SK-N-SH treated with all-trans-retinoic acid at 6 μM for 48 hours (cell line): ENCODE data around the gene GAL3ST1.
A peak's percentile ranks its signal among the peaks of the same experiment; 100 is the strongest.

Source experiments
- ATAC-seq: fragments of 200-7000 bp; cut with Tn5 transposase; 3 replicates; pipeline ENCODE4 v1.9.1; 2020; ENCODE audit warnings: mild to moderate bottlenecking, moderate library complexity
- ARNTL ChIP-seq: fragments of 450-650 bp; formaldehyde crosslinking; IDR thresholded peaks from 2 replicates; pipeline ENCODE4 v1.5.0; 2020; ENCODE audit warnings: low read depth, mild to moderate bottlenecking, moderate library complexity, borderline replicate concordance
- BACH2 ChIP-seq: fragments of 250-450 bp; sonication (Bioruptor Pico); IDR thresholded peaks from 2 replicates; pipeline ENCODE4 v1.9.0; 2021; ENCODE audit warnings: mild to moderate bottlenecking, borderline replicate concordance
- CSDC2 ChIP-seq: fragments of 250-450 bp; sonication (Bioruptor Pico); IDR thresholded peaks from 2 replicates; pipeline ENCODE4 v1.5.0; 2020; ENCODE audit warnings: mild to moderate bottlenecking, moderate library complexity
- ESRRG ChIP-seq: fragments of 250-450 bp; sonication (Bioruptor Pico); IDR thresholded peaks from 2 replicates; pipeline ENCODE4 v1.6.1; 2021; ENCODE audit warnings: mild to moderate bottlenecking
- GLIS3 ChIP-seq: fragments of 250-450 bp; sonication (Bioruptor Pico); IDR thresholded peaks from 2 replicates; pipeline ENCODE4 v1.5.0; 2020; ENCODE audit warnings: mild to moderate bottlenecking, moderate library complexity
- ISL1 ChIP-seq: fragments of 250-450 bp; sonication (Bioruptor Pico); IDR thresholded peaks from 2 replicates; pipeline ENCODE4 v2.1.2; 2022; ENCODE audit warnings: mild to moderate bottlenecking, moderate library complexity
- PPARA ChIP-seq: fragments of 250-450 bp; sonication (Bioruptor Pico); IDR thresholded peaks from 2 replicates; pipeline ENCODE4 v1.5.0; 2020; ENCODE audit warnings: mild to moderate bottlenecking, borderline replicate concordance
- RARB ChIP-seq: fragments of 250-450 bp; sonication (Bioruptor Pico); IDR thresholded peaks from 2 replicates; pipeline ENCODE4 v1.8.0; 2021; ENCODE audit warnings: mild to moderate bottlenecking, moderate library complexity
- SNAI2 ChIP-seq: fragments of 250-450 bp; sonication (Bioruptor Pico); IDR thresholded peaks from 2 replicates; pipeline ENCODE4 v1.5.0; 2020; ENCODE audit warnings: mild to moderate bottlenecking, moderate library complexity
- TCF4 ChIP-seq: fragments of 250-450 bp; sonication (Bioruptor Pico); IDR thresholded peaks from 2 replicates; pipeline ENCODE4 v1.8.0; 2021; ENCODE audit warnings: mild to moderate bottlenecking, moderate library complexity, borderline replicate concordance
- TOX ChIP-seq: fragments of 250-450 bp; sonication (Bioruptor Pico); IDR thresholded peaks from 2 replicates; pipeline ENCODE4 v1.8.0; 2021; ENCODE audit warnings: mild to moderate bottlenecking, moderate library complexity, borderline replicate concordance
- ZC3H10 ChIP-seq: fragments of 250-450 bp; sonication (Bioruptor Pico); IDR thresholded peaks from 2 replicates; pipeline ENCODE4 v1.5.1; 2021; ENCODE audit warnings: mild to moderate bottlenecking, moderate library complexity
- ZFP3 ChIP-seq: fragments of 250-450 bp; sonication (Bioruptor Pico); IDR thresholded peaks from 2 replicates; pipeline ENCODE4 v1.5.0; 2020; ENCODE audit warnings: mild to moderate bottlenecking, moderate library complexity
- ZFP30 ChIP-seq: fragments of 450-650 bp; formaldehyde crosslinking; IDR thresholded peaks from 2 replicates; pipeline ENCODE4 v1.5.0; 2022; ENCODE audit warnings: mild to moderate bottlenecking, moderate library complexity
- ZNF565 ChIP-seq: fragments of 450-650 bp; formaldehyde crosslinking; conservative IDR thresholded peaks from 2 replicates; pipeline ENCODE4 v1.5.0; 2020; ENCODE audit warnings: low read depth, mild to moderate bottlenecking, moderate library complexity
- ZNF70 ChIP-seq: fragments of 450-650 bp; formaldehyde crosslinking; IDR thresholded peaks from 2 replicates; pipeline ENCODE4 v1.5.0; 2020; ENCODE audit warnings: mild to moderate bottlenecking, moderate library complexity
- ZNF8 ChIP-seq: fragments of 450-650 bp; formaldehyde crosslinking; IDR thresholded peaks from 2 replicates; pipeline ENCODE4 v1.5.0; 2020; ENCODE audit warnings: mild to moderate bottlenecking, moderate library complexity
- TF ChIP-seq, protein P1 (sequence below): fragments of 250-450 bp; sonication (Bioruptor Pico); IDR thresholded peaks from 2 replicates; pipeline ENCODE4 v1.8.0; 2020; ENCODE audit warnings: mild to moderate bottlenecking, moderate library complexity, borderline replicate concordance
- TF ChIP-seq, protein P2 (sequence below): fragments of 250-450 bp; sonication (Bioruptor Pico); IDR thresholded peaks from 2 replicates; pipeline ENCODE4 v1.5.1; 2020; ENCODE audit warnings: low read depth, mild to moderate bottlenecking, moderate library complexity
- TF ChIP-seq, protein P3 (sequence below): fragments of 250-450 bp; sonication (Bioruptor Pico); IDR thresholded peaks from 2 replicates; pipeline ENCODE4 v1.5.0; 2020; ENCODE audit warnings: mild to moderate bottlenecking, moderate library complexity
- TF ChIP-seq, protein P4 (sequence below): fragments of 250-450 bp; sonication (Bioruptor Pico); IDR thresholded peaks from 2 replicates; pipeline ENCODE4 v1.8.0; 2021; ENCODE audit warnings: low read depth, mild to moderate bottlenecking, moderate library complexity, borderline replicate concordance
- TF ChIP-seq, protein P5 (sequence below): fragments of 250-450 bp; sonication (Bioruptor Pico); IDR thresholded peaks from 2 replicates; pipeline ENCODE4 v1.5.1; 2021; ENCODE audit warnings: mild to moderate bottlenecking, moderate library complexity

GAL3ST1 gene

DNA sequence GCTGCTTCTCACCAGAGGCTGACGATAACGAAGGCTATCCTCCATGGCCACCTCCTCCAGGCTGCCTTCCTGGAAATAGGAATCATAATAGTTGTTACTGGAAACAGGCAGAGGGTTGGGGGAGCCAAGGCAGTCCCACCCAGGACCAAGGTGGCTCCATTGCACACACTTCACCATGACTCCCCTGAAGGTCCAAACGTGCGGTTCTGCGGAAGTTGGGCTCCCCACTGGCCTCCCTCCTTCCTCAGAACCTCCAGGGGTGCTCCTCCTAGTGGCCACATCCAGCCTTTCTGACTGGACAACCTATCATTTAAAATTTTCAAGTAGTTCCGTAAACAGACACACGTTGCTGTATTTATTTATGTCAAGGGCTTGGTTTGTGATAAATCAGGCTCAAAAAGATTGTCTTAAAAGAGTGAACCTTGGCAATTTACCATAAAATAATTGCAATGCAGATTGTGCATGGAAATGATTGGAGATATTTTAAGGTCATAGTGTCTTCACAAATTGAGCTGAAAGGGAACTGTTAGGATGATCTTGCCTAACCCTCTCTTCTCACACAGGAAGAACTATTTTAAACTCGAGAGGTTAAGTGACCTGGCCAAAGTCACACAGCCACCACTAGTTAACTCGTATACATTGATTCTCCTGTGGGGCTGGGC, 31.1 kb upstream of the GAL3ST1 start:
- ATAC-seq = peak; percentile 61
- TF ChIP-seq, protein P1, sequence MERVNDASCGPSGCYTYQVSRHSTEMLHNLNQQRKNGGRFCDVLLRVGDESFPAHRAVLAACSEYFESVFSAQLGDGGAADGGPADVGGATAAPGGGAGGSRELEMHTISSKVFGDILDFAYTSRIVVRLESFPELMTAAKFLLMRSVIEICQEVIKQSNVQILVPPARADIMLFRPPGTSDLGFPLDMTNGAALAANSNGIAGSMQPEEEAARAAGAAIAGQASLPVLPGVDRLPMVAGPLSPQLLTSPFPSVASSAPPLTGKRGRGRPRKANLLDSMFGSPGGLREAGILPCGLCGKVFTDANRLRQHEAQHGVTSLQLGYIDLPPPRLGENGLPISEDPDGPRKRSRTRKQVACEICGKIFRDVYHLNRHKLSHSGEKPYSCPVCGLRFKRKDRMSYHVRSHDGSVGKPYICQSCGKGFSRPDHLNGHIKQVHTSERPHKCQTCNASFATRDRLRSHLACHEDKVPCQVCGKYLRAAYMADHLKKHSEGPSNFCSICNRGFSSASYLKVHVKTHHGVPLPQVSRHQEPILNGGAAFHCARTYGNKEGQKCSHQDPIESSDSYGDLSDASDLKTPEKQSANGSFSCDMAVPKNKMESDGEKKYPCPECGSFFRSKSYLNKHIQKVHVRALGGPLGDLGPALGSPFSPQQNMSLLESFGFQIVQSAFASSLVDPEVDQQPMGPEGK (CRISPR knock-in tag) = no peak
- TF ChIP-seq TCF4 (CRISPR knock-in tag) = no peak
- TF ChIP-seq TOX (CRISPR knock-in tag) = no peak
- TF ChIP-seq, protein P2, sequence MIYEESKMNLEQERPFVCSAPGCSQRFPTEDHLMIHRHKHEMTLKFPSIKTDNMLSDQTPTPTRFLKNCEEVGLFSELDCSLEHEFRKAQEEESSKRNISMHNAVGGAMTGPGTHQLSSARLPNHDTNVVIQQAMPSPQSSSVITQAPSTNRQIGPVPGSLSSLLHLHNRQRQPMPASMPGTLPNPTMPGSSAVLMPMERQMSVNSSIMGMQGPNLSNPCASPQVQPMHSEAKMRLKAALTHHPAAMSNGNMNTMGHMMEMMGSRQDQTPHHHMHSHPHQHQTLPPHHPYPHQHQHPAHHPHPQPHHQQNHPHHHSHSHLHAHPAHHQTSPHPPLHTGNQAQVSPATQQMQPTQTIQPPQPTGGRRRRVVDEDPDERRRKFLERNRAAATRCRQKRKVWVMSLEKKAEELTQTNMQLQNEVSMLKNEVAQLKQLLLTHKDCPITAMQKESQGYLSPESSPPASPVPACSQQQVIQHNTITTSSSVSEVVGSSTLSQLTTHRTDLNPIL = no peak
- no peak for TF ChIP-seq ISL1 (CRISPR knock-in tag)
- no peak for TF ChIP-seq ZFP3
- TF ChIP-seq RARB (CRISPR knock-in tag) = no peak
- TF ChIP-seq SNAI2 (CRISPR knock-in tag) = no peak
- TF ChIP-seq ZNF70 (CRISPR knock-in tag) = no peak
- TF ChIP-seq, protein P3, sequence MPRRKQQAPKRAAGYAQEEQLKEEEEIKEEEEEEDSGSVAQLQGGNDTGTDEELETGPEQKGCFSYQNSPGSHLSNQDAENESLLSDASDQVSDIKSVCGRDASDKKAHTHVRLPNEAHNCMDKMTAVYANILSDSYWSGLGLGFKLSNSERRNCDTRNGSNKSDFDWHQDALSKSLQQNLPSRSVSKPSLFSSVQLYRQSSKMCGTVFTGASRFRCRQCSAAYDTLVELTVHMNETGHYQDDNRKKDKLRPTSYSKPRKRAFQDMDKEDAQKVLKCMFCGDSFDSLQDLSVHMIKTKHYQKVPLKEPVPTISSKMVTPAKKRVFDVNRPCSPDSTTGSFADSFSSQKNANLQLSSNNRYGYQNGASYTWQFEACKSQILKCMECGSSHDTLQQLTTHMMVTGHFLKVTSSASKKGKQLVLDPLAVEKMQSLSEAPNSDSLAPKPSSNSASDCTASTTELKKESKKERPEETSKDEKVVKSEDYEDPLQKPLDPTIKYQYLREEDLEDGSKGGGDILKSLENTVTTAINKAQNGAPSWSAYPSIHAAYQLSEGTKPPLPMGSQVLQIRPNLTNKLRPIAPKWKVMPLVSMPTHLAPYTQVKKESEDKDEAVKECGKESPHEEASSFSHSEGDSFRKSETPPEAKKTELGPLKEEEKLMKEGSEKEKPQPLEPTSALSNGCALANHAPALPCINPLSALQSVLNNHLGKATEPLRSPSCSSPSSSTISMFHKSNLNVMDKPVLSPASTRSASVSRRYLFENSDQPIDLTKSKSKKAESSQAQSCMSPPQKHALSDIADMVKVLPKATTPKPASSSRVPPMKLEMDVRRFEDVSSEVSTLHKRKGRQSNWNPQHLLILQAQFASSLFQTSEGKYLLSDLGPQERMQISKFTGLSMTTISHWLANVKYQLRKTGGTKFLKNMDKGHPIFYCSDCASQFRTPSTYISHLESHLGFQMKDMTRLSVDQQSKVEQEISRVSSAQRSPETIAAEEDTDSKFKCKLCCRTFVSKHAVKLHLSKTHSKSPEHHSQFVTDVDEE (CRISPR knock-in tag) = no peak
- TF ChIP-seq ZNF565 (CRISPR knock-in tag) = no peak
- no peak for TF ChIP-seq ZFP30 (CRISPR knock-in tag)
- no peak for TF ChIP-seq ZC3H10 (CRISPR knock-in tag)
- TF ChIP-seq ZNF8 (CRISPR knock-in tag) = no peak
- no peak for TF ChIP-seq CSDC2 (CRISPR knock-in tag)
- no peak for TF ChIP-seq BACH2
- no peak for TF ChIP-seq PPARA (CRISPR knock-in tag)
- no peak for TF ChIP-seq ESRRG (CRISPR knock-in tag)
- no peak for TF ChIP-seq GLIS3
- TF ChIP-seq, protein P4, sequence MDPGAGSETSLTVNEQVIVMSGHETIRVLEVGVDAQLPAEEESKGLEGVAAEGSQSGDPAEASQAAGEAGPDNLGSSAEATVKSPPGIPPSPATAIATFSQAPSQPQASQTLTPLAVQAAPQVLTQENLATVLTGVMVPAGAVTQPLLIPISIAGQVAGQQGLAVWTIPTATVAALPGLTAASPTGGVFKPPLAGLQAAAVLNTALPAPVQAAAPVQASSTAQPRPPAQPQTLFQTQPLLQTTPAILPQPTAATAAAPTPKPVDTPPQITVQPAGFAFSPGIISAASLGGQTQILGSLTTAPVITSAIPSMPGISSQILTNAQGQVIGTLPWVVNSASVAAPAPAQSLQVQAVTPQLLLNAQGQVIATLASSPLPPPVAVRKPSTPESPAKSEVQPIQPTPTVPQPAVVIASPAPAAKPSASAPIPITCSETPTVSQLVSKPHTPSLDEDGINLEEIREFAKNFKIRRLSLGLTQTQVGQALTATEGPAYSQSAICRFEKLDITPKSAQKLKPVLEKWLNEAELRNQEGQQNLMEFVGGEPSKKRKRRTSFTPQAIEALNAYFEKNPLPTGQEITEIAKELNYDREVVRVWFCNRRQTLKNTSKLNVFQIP (CRISPR knock-in tag) = no peak

DNA sequence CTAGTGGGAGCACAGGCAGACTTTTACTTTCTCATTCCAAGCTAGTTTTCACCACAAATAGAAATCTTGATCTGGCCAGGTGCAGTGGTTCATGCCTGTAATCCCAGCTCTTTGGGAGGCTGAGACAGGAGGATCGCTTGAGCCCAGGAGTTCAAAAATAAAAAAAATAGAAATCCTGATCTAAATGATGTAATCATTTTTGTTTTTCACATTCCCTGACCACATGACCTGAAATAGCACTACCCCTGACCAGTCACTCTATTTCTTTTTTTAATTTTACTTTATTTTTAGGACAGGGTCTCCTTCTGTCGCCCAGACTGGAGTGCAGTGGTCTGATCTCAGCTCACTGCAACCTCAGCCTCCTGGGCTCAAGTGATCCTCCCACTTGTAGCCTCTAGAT, 30.3 kb upstream of the GAL3ST1 start:
- no peak for TF ChIP-seq ZFP30 (CRISPR knock-in tag)
- TF ChIP-seq ZFP3 = no peak
- TF ChIP-seq, protein P3 (CRISPR knock-in tag) = no peak
- TF ChIP-seq ESRRG (CRISPR knock-in tag) = no peak
- TF ChIP-seq RARB (CRISPR knock-in tag) = no peak
- TF ChIP-seq, protein P1 (CRISPR knock-in tag) = no peak
- no peak for TF ChIP-seq BACH2
- TF ChIP-seq ZNF565 (CRISPR knock-in tag) = no peak
- no peak for TF ChIP-seq ZNF70 (CRISPR knock-in tag)
- TF ChIP-seq TCF4 (CRISPR knock-in tag) = no peak
- TF ChIP-seq ZNF8 (CRISPR knock-in tag) = no peak
- TF ChIP-seq GLIS3 = no peak
- no peak for TF ChIP-seq ISL1 (CRISPR knock-in tag)
- TF ChIP-seq CSDC2 (CRISPR knock-in tag) = no peak
- TF ChIP-seq, protein P4 (CRISPR knock-in tag) = no peak
- no peak for TF ChIP-seq ZC3H10 (CRISPR knock-in tag)
- TF ChIP-seq, protein P5, sequence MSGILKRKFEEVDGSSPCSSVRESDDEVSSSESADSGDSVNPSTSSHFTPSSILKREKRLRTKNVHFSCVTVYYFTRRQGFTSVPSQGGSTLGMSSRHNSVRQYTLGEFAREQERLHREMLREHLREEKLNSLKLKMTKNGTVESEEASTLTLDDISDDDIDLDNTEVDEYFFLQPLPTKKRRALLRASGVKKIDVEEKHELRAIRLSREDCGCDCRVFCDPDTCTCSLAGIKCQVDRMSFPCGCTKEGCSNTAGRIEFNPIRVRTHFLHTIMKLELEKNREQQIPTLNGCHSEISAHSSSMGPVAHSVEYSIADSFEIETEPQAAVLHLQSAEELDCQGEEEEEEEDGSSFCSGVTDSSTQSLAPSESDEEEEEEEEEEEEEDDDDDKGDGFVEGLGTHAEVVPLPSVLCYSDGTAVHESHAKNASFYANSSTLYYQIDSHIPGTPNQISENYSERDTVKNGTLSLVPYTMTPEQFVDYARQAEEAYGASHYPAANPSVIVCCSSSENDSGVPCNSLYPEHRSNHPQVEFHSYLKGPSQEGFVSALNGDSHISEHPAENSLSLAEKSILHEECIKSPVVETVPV = no peak
- TF ChIP-seq ARNTL (CRISPR knock-in tag) = no peak
- TF ChIP-seq TOX (CRISPR knock-in tag) = no peak
- ATAC-seq = no peak
